ENCODE measurements around the gene PRSS56. TPM values are rescaled to one million over a fixed set of nuclear protein-coding genes. Genes with fewer than 3 reads are reported as not detected.

PRSS56 gene
- total and polyA plus RNA-seq, 8 donors: not detected

GRCh38 chr2:232492963-232493700 lies 27.1 kb upstream of the PRSS56 start:
- Histone ChIP-seq H3K36me3 (no peaks in the 10 kb centered on the region), H3K4me1 (no peaks in the 10 kb centered on the region), H3K4me3 (no peak overlapping the region), H3K27me3 (peaks cover 2 to 57% (median 4%) of the 10 kb centered on the region in 3 donors), H3K9me3 (no peaks in the 10 kb centered on the region), H3K27ac (no peak overlapping the region)
- TF ChIP-seq POLR2AphosphoS5 (IDR thresholded peaks at IDR 0.05) (no peak), POLR2A (IDR thresholded peaks at IDR 0.05) (no peak), EP300 (IDR thresholded peaks at IDR 0.05) (no peak), CTCF (IDR thresholded peaks at IDR 0.05) (no peak)
- no peak for DNase-seq
- WGBS, 5 donors: 79 to 90% (median 88%) methylated on average over 18 to 24 of the region's 24 CpGs
- intact Hi-C loops (cut with DNase I; ENCODE audit: low total_unique reads): no loop called here

- TF ChIP-seq POLR2A (IDR thresholded peaks at IDR 0.05) (no peak), EP300 (IDR thresholded peaks at IDR 0.05) (no peak), POLR2AphosphoS5 (IDR thresholded peaks at IDR 0.05) (no peak), CTCF (IDR thresholded peaks at IDR 0.05) (no peak)
- no peaks in the 10 kb centered on the region for H3K36me3 ChIP-seq
- intact Hi-C loops (cut with DNase I; ENCODE audit: low total_unique reads): no loop called here
- H3K4me3 ChIP-seq: no peak overlapping the region
- no peaks in the 10 kb centered on the region for H3K9me3 ChIP-seq
- no peak for DNase-seq
- H3K4me1 ChIP-seq: no peaks in the 10 kb centered on the region
- H3K27me3 ChIP-seq: peaks cover 0 to 50% (median 0%) of the 10 kb centered on the region in 3 donors
- WGBS, 5 donors: 69 to 84% (median 75%) methylated on average over 9 to 10 of the region's 10 CpGs
- no peak overlapping the region for H3K27ac ChIP-seq
Observed at GRCh38 chr2:232493701-232494474, 26.3 kb upstream of the PRSS56 start.

- DNase-seq: no peak
- H3K27me3 ChIP-seq: peaks cover 0 to 43% (median 0%) of the 10 kb centered on the region in 3 donors
- TF ChIP-seq POLR2A (IDR thresholded peaks at IDR 0.05) (no peak), CTCF (IDR thresholded peaks at IDR 0.05) (no peak), EP300 (IDR thresholded peaks at IDR 0.05) (no peak), POLR2AphosphoS5 (IDR thresholded peaks at IDR 0.05) (no peak)
- intact Hi-C loops (cut with DNase I; ENCODE audit: low total_unique reads): no loop called here
- H3K4me3 ChIP-seq: no peak overlapping the region
- H3K9me3 ChIP-seq: no peaks in the 10 kb centered on the region
- no peaks in the 10 kb centered on the region for H3K4me1 ChIP-seq
- no peak overlapping the region for H3K27ac ChIP-seq
- 75 to 95% (median 91%) methylated on average over 3 to 5 of the region's 5 CpGs for WGBS, 5 donors
- H3K36me3 ChIP-seq: no peaks in the 10 kb centered on the region
Observed at GRCh38 chr2:232494542-232494941, 25.6 kb upstream of the PRSS56 start.

- Histone ChIP-seq H3K4me3 (no peak overlapping the region), H3K9me3 (no peaks in the 10 kb centered on the region), H3K27ac (no peak overlapping the region), H3K27me3 (peaks cover 0 to 36% (median 0%) of the 10 kb centered on the region in 3 donors), H3K36me3 (no peaks in the 10 kb centered on the region), H3K4me1 (no peaks in the 10 kb centered on the region)
- no peak for TF ChIP-seq POLR2A (IDR thresholded peaks at IDR 0.05)
- intact Hi-C loops (cut with DNase I; ENCODE audit: low total_unique reads): no loop called here
- no peak for DNase-seq
- 84 to 90% (median 86%) methylated on average over 7 of the region's 7 CpGs for WGBS, 5 donors
Observed at GRCh38 chr2:232495292-232495691, 24.9 kb upstream of the PRSS56 start.
